Midbrain (tissue), 1 donor: ENCODE data around the gene POGK.

Source experiments
- DNase-seq: peaks from one replicate; lab custom pipeline; 2025; lab: John Stamatoyannopoulos, UW

POGK gene

DNA sequence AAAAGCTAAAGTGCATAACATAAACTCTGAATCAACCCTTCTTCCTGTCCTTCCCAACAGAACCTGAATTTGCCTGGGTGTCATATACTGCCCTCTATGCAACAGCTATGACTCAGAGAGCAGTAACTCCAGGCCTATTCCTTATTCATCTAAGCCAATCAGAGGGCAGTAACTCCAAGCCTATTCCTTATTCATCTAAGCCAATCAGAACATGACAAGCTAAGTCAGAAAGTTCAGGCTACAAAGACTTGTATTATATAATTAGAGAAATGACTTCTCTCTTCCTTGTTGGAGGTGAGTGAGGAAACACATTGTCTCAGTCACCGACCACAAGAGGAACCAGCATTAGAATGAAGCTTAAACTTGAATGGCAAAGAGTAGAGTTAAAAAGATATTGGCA, 63.0 kb downstream of the POGK start:
- no peak for DNase-seq

- no peak for DNase-seq
These were observed 64.0 kb downstream of the POGK start for GRCh38 chr1:166903232-166903631.

- no peak for DNase-seq
These were observed 65.9 kb downstream of the POGK start for GRCh38 chr1:166905136-166905535.

DNA sequence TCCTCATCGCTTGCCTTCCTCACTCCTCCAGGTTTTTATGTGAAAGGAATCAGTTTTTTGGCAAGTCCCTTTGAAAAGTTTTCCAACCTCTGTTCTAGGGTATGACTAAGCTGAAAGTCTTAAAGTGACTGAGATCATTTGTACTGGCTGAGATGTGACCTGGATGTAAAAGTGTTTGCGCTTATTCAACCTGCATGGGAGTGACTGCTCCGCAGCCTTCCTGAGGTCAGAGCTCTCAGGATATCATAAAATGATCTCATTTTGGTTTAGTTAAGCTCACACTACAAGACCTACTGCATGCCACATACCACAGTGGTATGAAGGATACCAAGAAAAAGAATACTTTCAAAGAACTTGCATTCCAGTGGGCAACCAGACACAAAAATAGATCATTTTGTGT, 66.6 kb downstream of the POGK start:
- DNase-seq = no peak
